PC-3 (cell line): Measurements from ENCODE around the gene MBNL3. TPM values are rescaled to one million over a fixed set of nuclear protein-coding genes. Genes with fewer than 3 reads are reported as not detected.

Experiments
- ATAC-seq: fragments of 200-7000 bp; cut with Tn5 transposase; 2 replicates; pipeline ENCODE4 v1.9.1; 2020; ENCODE audit warnings: mild to moderate bottlenecking, moderate library complexity
- BruUV-seq: library from RNA; stranded (reverse); fragments of 400-500 nt; replicated peaks from 2 replicates; lab custom pipeline; 2021; lab: Mats Ljungman, UMichigan
- CTCF ChIA-PET: fragments of 300-600 bp; sonication (Branson Sonifier 250); formaldehyde crosslinking; loops from one replicate; lab custom pipeline; 2022; ENCODE audit warnings: antibody characterized with exemption; lab: Charles Lee
- POLR2A ChIA-PET: fragments of 300-600 bp; sonication (Branson Sonifier 250); formaldehyde crosslinking; loops from one replicate; lab custom pipeline; 2022; ENCODE audit warnings: antibody characterized with exemption; ENCODE audit not compliant: unreplicated experiment; lab: Charles Lee
- DNase-seq: peaks from one replicate; pipeline ENCODE4 v3.0.0-alpha.2; 2015
- H2AFZ ChIP-seq: fragments of 300-600 bp; sonication (generic); 2 replicates; pipeline ENCODE4 v1.6.0; 2016; ENCODE audit warnings: antibody characterized with exemption, low read length
- H3F3A ChIP-seq: fragments of 300-600 bp; sonication (generic); one replicate; pipeline ENCODE4 v1.6.0; 2017; ENCODE audit warnings: antibody characterized with exemption, low read length, control low read depth, mild to moderate bottlenecking; ENCODE audit not compliant: unreplicated experiment
- H3K27ac ChIP-seq: fragments of 300-600 bp; sonication (generic); 2 replicates; pipeline ENCODE4 v1.5.1; 2016; ENCODE audit warnings: mild to moderate bottlenecking, low read length
- H3K27me3 ChIP-seq: fragments of 300-600 bp; sonication (generic); 2 replicates; pipeline ENCODE4 v1.6.1; 2016; ENCODE audit warnings: low read length, mixed read lengths
- H3K36me3 ChIP-seq: fragments of 300-600 bp; sonication (generic); 2 replicates; pipeline ENCODE4 v1.6.1; 2016; ENCODE audit warnings: low read depth, mixed run types, low read length, mixed read lengths
- H3K4me1 ChIP-seq: fragments of 300-600 bp; sonication (generic); 2 replicates; pipeline ENCODE4 v1.5.1; 2016; ENCODE audit warnings: low read length; ENCODE audit not compliant: insufficient read depth
- H3K4me2 ChIP-seq: fragments of 300-600 bp; sonication (generic); 2 replicates; pipeline ENCODE4 v1.6.0; 2016; ENCODE audit warnings: low read length
- H3K4me3 ChIP-seq: fragments of 300-600 bp; sonication (generic); 2 replicates; pipeline ENCODE4 v1.5.1; 2016; ENCODE audit warnings: mild to moderate bottlenecking, low read length, mixed read lengths
- H3K79me2 ChIP-seq: fragments of 300-600 bp; sonication (generic); 2 replicates; pipeline ENCODE4 v1.6.1; 2017; ENCODE audit warnings: low read length, mixed read lengths
- H3K9ac ChIP-seq: fragments of 300-600 bp; sonication (generic); 2 replicates; pipeline ENCODE4 v1.6.0; 2016; ENCODE audit warnings: mild to moderate bottlenecking, low read length
- H3K9me2 ChIP-seq: fragments of 300-600 bp; sonication (generic); replicated peaks from 2 replicates; pipeline ENCODE4 v1.6.1; 2016; ENCODE audit warnings: mixed run types, low read length, mixed read lengths
- H3K9me3 ChIP-seq: fragments of 300-600 bp; sonication (generic); 2 replicates; pipeline ENCODE4 v1.6.1; 2016; ENCODE audit warnings: low read length, mixed read lengths
- H4K20me1 ChIP-seq: fragments of 300-600 bp; sonication (generic); 2 replicates; pipeline ENCODE4 v1.6.1; 2016; ENCODE audit warnings: low read length, mixed read lengths
- CTCF ChIP-seq: fragments of 300-600 bp; sonication (generic); conservative IDR thresholded peaks from 2 replicates; pipeline ENCODE4 v1.5.1; 2017; ENCODE audit warnings: antibody characterized with exemption, low read depth, mild to moderate bottlenecking, low read length
- EZH2 ChIP-seq: fragments of 300-600 bp; sonication (generic); IDR thresholded peaks from one replicate; pipeline ENCODE4 v1.6.1; 2017; ENCODE audit warnings: antibody characterized with exemption, mild to moderate bottlenecking, low read length; ENCODE audit not compliant: unreplicated experiment
- EZH2phosphoT487 ChIP-seq: fragments of 300-600 bp; sonication (generic); IDR thresholded peaks from 2 replicates; pipeline ENCODE4 v1.6.1; 2018; ENCODE audit warnings: mild to moderate bottlenecking, antibody characterized with exemption, low read length, borderline replicate concordance
- intact Hi-C: fragments of 100-400 bp; cut with micrococcal nuclease; formaldehyde crosslinking; loops from 2 replicates; pipeline ENCODE4 v1.9.0; 2023
- total RNA-seq: library from RNA; depleted of rRNA; stranded (reverse); fragments of >200 nt; gene quantifications from 2 replicates; pipeline ENCODE4 v1.2.3, GENCODE V29; 2014

The MBNL3 gene
- total RNA-seq, 1 experiment from 2014 or later, result 4.4 TPM

- Histone ChIP-seq H3F3A (no peaks in the 10 kb centered on the region), H4K20me1 (no peaks in the 10 kb centered on the region), H3K79me2 (no peaks in the 10 kb centered on the region), H3K27me3 (no peaks in the 10 kb centered on the region), H3K4me3 (no peak overlapping the region), H3K9me3 (no peaks in the 10 kb centered on the region), H2AFZ (no peak overlapping the region), H3K27ac (no peak overlapping the region), H3K9me2 (no peaks in the 10 kb centered on the region), H3K4me1 (no peaks in the 10 kb centered on the region), H3K9ac (no peak overlapping the region), H3K36me3 (no peaks in the 10 kb centered on the region), H3K4me2 (no peak overlapping the region)
- no TSS peak for BruUV-seq
- ATAC-seq, result no peak
- TF ChIP-seq EZH2, result no peak
- TF ChIP-seq CTCF, result no peak
- no peak for TF ChIP-seq EZH2phosphoT487
- DNase-seq, result no peak
- ChIA-PET CTCF (interaction anchor here (0.6 kb wide), 1 partner anchor 34 kb away, joined by 5 read pairs; no protein-coding TSS in a partner anchor), POLR2A (no interaction called here)
- intact Hi-C loops, result no loop called here
These were observed 76.6 kb downstream of the MBNL3 start for GRCh38 chrX:132412208-132412607.

- BruUV-seq, result no TSS peak
- Histone ChIP-seq H3K27me3 (no peaks in the 10 kb centered on the region), H2AFZ (no peak overlapping the region), H3K4me3 (no peak overlapping the region), H3K36me3 (no peaks in the 10 kb centered on the region), H3K9ac (no peak overlapping the region), H4K20me1 (no peaks in the 10 kb centered on the region), H3K4me1 (no peaks in the 10 kb centered on the region), H3F3A (no peaks in the 10 kb centered on the region), H3K4me2 (no peak overlapping the region), H3K9me3 (no peaks in the 10 kb centered on the region), H3K79me2 (no peaks in the 10 kb centered on the region), H3K27ac (no peak overlapping the region), H3K9me2 (no peaks in the 10 kb centered on the region)
- CTCF ChIA-PET, result no interaction called here
- ATAC-seq, result no peak
- POLR2A ChIA-PET, result no interaction called here
- intact Hi-C loops, result no loop called here
- TF ChIP-seq EZH2phosphoT487 (no peak), EZH2 (no peak), CTCF (no peak)
- no peak for DNase-seq
These were observed 77.4 kb downstream of the MBNL3 start for GRCh38 chrX:132411310-132411977.

GRCh38 chrX:132409780-132410556 is 78.9 kb downstream of the MBNL3 start:
- ChIA-PET CTCF (no interaction called here), POLR2A (no interaction called here)
- Histone ChIP-seq H2AFZ (no peak overlapping the region), H3K27me3 (no peaks in the 10 kb centered on the region), H3K9me3 (no peaks in the 10 kb centered on the region), H3K36me3 (no peaks in the 10 kb centered on the region), H3K4me1 (no peaks in the 10 kb centered on the region), H3K9ac (no peak overlapping the region), H4K20me1 (no peaks in the 10 kb centered on the region), H3K4me2 (no peak overlapping the region), H3K4me3 (no peak overlapping the region), H3K27ac (no peak overlapping the region), H3K9me2 (no peaks in the 10 kb centered on the region), H3K79me2 (no peaks in the 10 kb centered on the region), H3F3A (no peaks in the 10 kb centered on the region)
- TF ChIP-seq EZH2 (no peak), EZH2phosphoT487 (no peak), CTCF (no peak)
- ATAC-seq, result no peak
- intact Hi-C loops, result no loop called here
- no peak for DNase-seq
- no TSS peak for BruUV-seq
